SK-N-SH (cell line): ENCODE measurements around the gene CERS1.

Source experiments
- CTCF ChIP-seq: fragments of 200-600 bp; sonication (generic); IDR thresholded peaks from 2 replicates; pipeline ENCODE4 v1.6.1; 2017; ENCODE audit warnings: antibody characterized with exemption, mild to moderate bottlenecking, moderate library complexity
- EP300 ChIP-seq, 2 experiments: IDR thresholded peaks; 2 replicates each; pipeline versions ENCODE4 v1.4.0 to v1.6.1; 2012; ENCODE audit warnings: borderline replicate concordance in 1 of 2, low read depth in 1 of 2, low read length in 1 of 2
- GABPA ChIP-seq: IDR thresholded peaks from 2 replicates; pipeline ENCODE4 v1.4.0; 2012; ENCODE audit warnings: low read depth, mild to moderate bottlenecking
- JUND ChIP-seq: IDR thresholded peaks from 2 replicates; pipeline ENCODE4 v1.4.0; 2012
- MAX ChIP-seq: IDR thresholded peaks from 2 replicates; pipeline ENCODE4 v1.4.0; 2012; ENCODE audit warnings: low read depth
- MEF2A ChIP-seq: IDR thresholded peaks from 2 replicates; pipeline ENCODE4 v1.4.0; 2012; ENCODE audit warnings: low read depth, borderline replicate concordance
- RCOR1 ChIP-seq: fragments of 150-350 bp; IDR thresholded peaks from 2 replicates; pipeline ENCODE4 v1.6.1; 2017; ENCODE audit warnings: antibody characterized with exemption, low read length
- SIN3A ChIP-seq: IDR thresholded peaks from 2 replicates; pipeline ENCODE4 v1.6.1; 2012; ENCODE audit warnings: low read depth, mild to moderate bottlenecking, low read length, moderate library complexity, borderline replicate concordance
- SMC3 ChIP-seq: IDR thresholded peaks from 2 replicates; pipeline ENCODE4 v1.6.1; 2012; ENCODE audit warnings: low read depth, low read length, improper control_type of control experiment
- USF2 ChIP-seq: fragments of 150-350 bp; IDR thresholded peaks from 2 replicates; pipeline ENCODE4 v1.6.1; 2017; ENCODE audit warnings: antibody characterized with exemption, low read length, low read depth, borderline replicate concordance
- YY1 ChIP-seq: IDR thresholded peaks from 2 replicates; pipeline ENCODE4 v1.4.0; 2012; ENCODE audit warnings: low read depth, mild to moderate bottlenecking

GRCh38 chr19:18867751-18868150 lies 28.2 kb downstream of the CERS1 start:
- TF ChIP-seq MAX (no peak), SMC3 (no peak), CTCF (no peak), USF2 (no peak), EP300 (IDR thresholded peaks at IDR 0.05; ENCODE audit: borderline replicate concordance in 1 of 2, low read depth in 1 of 2, low read length in 1 of 2) (no peak), RCOR1 (no peak), GABPA (no peak), SIN3A (no peak), MEF2A (no peak), YY1 (no peak), JUND (no peak)
